GM10248 (cell line): ENCODE measurements around the gene USP2.

ENCODE experiments used
- CTCF ChIA-PET: fragments of 300-600 bp; sonication (Branson Sonifier 250); formaldehyde crosslinking; extraction: SDS; loops from one replicate; lab custom pipeline; 2021; ENCODE audit warnings: antibody characterized with exemption; lab: Yijun Ruan, JAX
- POLR2A ChIA-PET: fragments of 350-650 bp; sonication (Branson Sonifier 250); formaldehyde crosslinking; extraction: SDS; loops from one replicate; lab custom pipeline; 2020; ENCODE audit warnings: antibody characterized with exemption; lab: Yijun Ruan, JAX
- DNase-seq: peaks from one replicate; pipeline ENCODE4 v3.0.0; 2012; ENCODE audit errors: extremely low spot score
- CTCF ChIP-seq: IDR thresholded peaks from 2 replicates; pipeline ENCODE4 v1.5.1; 2012; ENCODE audit warnings: mild to moderate bottlenecking, low read depth; ENCODE audit errors: extremely low read depth, missing control alignments, control extremely low read depth

USP2 gene

GRCh38 chr11:119317592-119318239, 63.8 kb downstream of the USP2 start:
- CTCF ChIA-PET: interaction anchor here (1.6 kb wide), 1 partner anchor 8 kb away, joined by 6 read pairs; no protein-coding TSS in a partner anchor
- POLR2A ChIA-PET: interaction anchor here (1.4 kb wide), 1 partner anchor 9 kb away, joined by 4 read pairs; no protein-coding TSS in a partner anchor
- no peak for TF ChIP-seq CTCF
- DNase-seq: no peak

GRCh38 chr11:119316729-119317591, 64.5 kb downstream of the USP2 start, which contains the start of gene MCAM:
Gene MCAM (minus strand): TSS chr11:119317130. CDS start chr11:119317101, 29 bp downstream.
- DNase-seq: no peak
- no peak for TF ChIP-seq CTCF
- ChIA-PET POLR2A (interaction anchor here (1.4 kb wide), 1 partner anchor 9 kb away, joined by 4 read pairs; no protein-coding TSS in a partner anchor), CTCF (interaction anchor here (1.2 to 2.2 kb wide), 4 partner anchors 9 to 171 kb away, joined by 3 to 7 read pairs (median 6); no protein-coding TSS in a partner anchor)

DNA sequence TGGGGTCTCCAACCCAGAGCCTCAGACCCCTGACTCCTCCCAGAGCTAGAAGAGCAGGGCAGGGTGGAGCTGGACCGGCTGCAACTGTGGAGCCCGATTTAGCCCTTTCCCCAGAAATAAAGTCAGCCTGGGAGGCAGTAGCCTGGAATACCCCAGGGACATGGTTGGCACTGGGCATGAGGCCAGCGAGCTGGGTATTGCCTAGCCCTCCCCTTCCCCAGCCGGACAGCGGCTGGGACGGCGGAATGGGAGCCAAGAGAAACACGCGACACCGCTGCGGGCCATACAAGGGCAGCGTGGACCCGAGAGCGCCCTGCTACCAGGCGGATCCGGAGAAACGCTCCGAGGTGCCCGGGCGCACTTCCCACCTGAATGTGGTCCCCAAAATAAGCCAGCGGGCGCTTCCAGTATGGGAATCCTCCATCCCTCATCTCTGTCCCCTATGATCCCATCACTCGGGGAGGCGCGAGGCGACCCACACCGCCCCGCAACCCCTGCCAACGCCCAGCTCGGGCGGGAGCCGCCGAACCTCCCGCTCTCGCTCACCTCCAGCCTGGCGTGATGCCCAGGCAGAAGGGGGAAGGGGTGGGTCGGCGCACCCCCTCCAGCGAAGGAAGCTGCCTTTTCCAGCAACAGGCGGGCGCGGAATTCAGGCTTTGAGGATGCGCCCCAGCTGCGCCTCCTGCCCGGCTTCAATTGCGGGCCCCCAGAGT, 65.3 kb downstream of the USP2 start:
- POLR2A ChIA-PET: no interaction called here
- no peak for TF ChIP-seq CTCF
- CTCF ChIA-PET: interaction anchor here (0.9 to 3.9 kb wide), 7 partner anchors 6 to 170 kb away, joined by 3 to 41 read pairs (median 6); no protein-coding TSS in a partner anchor
- no peak for DNase-seq

DNA sequence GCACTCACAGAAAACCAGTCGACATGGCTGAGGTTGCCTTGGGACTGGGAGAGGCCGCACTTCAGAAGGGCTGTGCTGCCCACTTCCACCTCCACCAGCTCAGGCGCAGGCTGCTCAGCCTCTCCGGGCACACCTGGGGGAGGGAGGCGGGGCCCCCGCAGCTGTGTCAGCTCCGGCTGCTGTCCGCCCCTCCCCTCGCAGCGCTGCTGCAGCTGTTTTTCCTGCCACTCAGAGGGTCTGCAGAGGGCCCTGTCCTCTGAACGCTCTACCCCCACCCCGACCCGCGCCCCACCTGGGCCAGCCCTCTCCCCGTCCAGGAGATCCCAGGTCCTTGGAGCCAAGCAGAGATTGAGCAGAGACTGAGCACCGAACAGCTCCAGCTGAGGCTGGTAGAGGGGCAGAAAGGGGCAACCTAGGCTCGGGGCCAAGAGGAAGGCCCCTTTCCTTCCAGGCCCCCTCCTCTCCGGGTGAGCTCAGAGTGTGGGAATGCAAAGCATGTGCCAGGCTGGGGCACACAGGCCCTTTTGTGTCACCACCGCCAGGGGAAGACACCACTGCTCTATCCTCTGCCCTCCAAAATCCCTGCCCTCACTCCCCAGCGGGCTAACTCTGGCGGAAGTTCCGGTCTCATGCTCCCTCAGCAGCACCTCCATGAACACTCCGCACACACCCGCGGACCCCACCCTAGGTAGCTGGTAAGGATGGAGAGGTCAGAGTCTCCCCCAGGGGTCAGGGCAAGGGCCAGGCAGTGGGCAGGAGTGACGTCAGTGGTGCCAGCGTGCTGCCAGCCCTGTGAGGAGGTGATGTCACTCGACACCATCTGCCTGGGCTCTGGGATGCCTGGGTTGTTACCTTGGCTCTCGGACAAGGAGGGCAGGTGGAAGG, 66.1 kb downstream of the USP2 start:
- ChIA-PET POLR2A (no interaction called here), CTCF (interaction anchor here (0.9 to 3.9 kb wide), 7 partner anchors 7 to 170 kb away, joined by 3 to 41 read pairs (median 5); no protein-coding TSS in a partner anchor)
- TF ChIP-seq CTCF: no peak
- no peak for DNase-seq

GRCh38 chr11:119314726-119315125, 66.8 kb downstream of the USP2 start:
- POLR2A ChIA-PET: no interaction called here
- no peak for TF ChIP-seq CTCF
- CTCF ChIA-PET: interaction anchor here (1.0 to 3.9 kb wide), 6 partner anchors 8 to 169 kb away, joined by 4 to 41 read pairs (median 6); no protein-coding TSS in a partner anchor
- DNase-seq: no peak
